CD4-positive, alpha-beta T cell treated with Interleukin-15 for 1 hour (primary cell): ENCODE measurements around the gene GLYR1.
A peak's percentile ranks its signal among the peaks of the same experiment; 100 is the strongest.
"Not testable (repeated sequence)": the region's sequence is repeated elsewhere in the genome, so short reads cannot be mapped to it uniquely, and the experiment has no call there.

Experiments used
- DNase-seq: peaks from one replicate; pipeline ENCODE4 v3.0.0-alpha.2; 2020

Gene GLYR1

DNA sequence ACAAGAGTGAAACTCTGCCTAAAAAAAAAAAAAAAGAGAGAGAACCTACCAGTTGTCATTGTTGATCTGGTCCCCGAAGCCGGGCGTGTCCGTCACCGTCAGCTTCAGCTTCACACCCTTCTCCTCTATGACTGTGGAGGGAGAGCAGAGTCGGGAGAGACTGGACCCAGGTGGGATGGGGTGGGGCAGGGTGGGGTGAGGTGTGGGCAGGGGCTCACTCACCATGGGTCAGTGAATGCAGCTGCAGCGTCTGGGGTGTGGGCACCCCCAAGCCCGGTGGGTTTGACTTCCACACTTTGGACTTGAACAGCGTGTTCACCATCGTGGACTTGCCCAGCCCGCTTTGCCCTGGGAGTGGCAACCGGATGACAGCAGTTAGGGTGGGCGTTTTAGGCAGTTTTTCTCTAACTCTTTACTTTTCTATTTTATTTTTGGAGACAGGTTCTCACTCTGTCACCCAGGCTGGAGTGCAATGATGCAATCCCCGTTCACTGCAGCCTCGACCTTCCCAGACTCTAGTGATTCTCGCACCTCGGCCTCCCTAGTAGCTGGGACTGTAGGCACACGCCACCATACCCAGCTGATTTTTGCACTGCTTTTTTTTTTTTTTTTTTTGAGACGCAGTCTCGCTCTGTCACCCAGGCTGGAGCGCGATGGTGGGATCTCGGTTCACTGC is 61.2 kb downstream of the GLYR1 start:
- DNase-seq = no peak

DNA sequence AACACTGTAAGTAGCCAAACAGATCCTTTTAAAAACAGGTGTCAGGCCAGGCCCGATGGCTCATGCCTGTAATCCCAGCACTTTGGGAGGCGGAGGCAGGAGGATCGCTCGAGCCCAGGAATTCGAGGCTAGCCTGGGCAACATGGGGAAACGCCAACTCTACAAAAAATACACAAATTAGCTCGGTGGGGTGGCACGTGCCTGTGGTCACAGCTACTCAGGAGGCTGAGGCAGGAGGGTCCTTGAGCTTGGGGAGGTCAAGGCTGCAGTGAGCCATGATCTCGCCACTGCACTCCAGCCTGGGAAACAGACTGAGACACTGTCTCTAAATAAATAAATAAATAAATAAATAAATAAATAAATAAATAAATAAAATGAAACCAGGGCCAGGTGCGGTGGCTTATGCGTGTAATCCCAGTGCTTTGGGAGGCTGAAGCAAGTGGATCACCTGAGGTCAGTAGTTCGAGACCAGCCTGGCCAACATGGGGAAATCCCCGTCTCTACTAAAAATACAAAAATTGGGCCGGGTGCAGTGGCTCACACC is 62.6 kb downstream of the GLYR1 start:
- DNase-seq = not testable (repeated sequence)

DNA sequence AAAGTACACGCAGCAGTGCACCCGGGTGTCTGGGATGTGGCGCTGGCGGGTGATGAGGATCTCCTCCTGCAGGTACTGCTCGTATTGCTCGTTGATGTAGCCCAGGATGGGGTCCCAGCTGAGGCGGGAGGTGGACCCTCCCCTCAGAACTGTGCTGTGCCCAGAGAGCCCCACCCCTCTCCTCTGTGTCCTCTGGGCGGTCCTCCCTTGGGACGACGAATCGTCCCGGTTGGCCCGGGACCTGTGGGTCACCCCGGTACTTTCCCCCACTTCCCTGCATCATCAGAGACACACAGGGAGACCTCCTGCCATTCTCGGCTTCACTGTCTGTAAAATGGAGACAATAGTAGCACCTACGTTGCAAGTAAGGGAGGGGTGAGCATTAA is 63.1 kb downstream of the GLYR1 start:
- DNase-seq = no peak

DNA sequence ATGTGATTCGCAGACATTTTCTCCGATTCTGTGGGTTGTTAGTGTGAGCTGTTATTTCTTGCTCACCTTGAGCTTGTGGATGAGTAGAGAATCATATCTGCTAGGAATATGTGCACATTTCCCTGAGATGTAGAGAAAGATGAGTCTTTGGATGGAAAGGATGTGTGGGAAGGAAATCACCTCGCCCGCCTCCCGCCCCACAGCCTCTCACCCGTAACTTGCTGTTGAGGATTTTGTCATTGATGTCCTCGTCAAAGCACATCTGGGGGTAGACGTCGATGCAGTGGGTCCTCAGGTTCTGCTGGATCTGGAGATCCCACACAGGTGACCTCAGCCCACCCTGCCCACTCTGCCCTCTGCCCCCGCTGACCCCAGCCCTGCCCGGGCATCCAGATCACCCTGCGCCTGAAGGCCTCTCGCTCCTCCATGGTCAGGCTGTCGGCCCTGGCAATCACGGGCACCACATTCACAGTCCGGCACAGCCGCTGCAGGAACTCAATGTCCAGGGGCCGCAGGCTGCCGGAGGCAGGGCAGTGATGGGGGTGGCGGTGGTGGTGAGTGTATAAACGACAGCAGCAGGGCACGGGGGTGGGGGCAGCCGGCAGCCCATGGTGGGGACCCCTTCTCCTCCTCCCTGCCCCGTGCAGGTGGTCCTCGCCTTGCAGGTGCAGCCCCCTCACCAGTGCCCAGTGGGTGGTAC is 63.7 kb downstream of the GLYR1 start:
- no peak for DNase-seq

DNA sequence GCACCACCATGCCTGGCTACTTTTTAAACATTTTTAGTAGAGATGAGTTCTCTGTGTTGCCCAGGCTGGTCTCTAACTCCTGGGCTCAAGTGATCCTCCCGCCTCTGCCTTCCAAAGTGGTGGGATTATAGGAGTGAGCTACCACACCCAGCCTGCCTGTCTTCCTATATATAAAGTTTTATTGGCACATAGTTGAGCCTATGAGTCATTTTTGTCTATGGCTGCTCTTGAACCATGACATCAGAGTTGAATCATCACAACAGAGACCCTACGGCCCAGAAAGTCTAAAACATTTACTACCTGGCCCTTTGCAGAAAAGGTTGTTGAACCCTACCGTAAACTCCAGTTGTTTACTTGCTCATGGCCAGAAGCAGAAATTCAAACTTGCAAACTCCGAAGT is 66.9 kb downstream of the GLYR1 start:
- DNase-seq = no peak

DNA sequence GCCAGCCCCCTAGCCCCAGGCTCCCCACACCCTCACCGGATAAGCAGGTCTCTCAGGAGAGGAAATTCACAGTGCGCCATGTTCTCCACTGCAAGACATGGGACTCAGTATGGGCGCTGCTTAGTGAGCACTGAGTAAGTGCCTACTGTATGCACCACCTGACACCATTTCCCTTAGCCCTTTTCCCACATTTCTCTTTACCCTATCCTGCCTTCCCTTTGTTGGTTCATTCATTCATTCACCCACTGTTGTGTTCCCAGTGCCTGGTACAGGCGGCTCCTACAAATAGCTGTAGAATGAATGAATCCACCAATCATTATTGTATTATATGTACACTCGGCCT is 69.1 kb downstream of the GLYR1 start:
- DNase-seq = no peak

DNA sequence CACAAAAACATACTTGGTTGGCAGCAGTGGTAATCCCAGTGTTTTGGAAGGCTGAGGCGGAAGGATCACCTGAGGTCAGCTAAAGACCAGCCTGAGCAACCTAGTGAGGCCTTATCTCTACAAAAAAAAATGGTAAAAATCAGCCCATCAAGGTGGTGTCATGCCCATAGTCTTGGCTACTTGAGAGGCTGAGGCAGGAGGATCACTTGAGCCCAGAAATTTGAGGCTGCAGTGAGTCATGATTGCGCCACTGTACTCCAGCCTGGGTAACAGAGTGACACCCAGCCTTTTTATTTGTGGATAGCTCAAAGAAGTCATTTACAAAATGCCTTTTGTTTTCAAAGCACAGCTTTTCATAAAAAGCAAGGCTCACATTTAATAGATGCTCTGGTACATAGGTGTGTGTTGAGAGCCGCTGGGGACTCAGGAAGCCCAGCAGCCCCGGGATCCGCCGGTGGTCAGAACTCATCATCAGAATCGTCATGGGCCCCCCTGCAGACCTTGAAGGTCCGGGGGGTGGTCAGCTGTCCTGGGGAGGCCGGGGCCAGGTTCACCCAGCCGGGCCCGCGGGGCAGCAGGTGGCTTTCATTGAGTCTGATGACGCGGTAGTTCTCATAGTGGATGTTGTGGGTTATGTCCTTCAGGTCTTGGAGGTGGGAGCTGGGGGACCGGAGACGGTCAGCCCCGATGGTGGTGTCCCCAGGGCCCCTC is 69.6 kb downstream of the GLYR1 start:
- DNase-seq = no peak

DNA sequence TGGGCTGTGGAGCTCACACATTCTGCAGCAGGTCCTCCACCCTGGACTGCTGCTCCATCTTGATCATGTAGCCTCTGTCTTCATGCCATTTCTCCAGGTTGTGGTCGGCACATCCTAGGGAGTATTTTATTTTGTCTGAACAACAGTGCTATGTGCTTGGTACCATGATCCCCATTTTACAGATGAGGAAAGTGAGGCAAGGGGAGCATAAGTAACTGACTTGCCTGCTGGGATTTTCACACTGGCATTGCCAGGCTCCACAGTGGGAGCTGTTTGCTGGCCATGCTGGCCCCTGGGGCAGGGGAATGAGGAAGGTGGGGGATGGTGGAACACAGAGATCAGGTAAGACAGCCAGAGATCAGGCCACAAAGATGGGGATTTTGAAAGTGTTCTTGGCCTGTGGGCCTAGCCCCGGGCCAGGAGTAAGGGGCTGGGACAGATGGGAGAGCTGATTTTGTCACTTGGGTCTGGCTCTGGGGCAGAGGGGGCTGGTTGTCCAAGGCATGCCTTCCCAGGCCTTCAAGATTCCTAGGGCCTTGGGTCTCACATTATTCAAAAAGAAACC is 70.9 kb downstream of the GLYR1 start:
- no peak for DNase-seq

DNA sequence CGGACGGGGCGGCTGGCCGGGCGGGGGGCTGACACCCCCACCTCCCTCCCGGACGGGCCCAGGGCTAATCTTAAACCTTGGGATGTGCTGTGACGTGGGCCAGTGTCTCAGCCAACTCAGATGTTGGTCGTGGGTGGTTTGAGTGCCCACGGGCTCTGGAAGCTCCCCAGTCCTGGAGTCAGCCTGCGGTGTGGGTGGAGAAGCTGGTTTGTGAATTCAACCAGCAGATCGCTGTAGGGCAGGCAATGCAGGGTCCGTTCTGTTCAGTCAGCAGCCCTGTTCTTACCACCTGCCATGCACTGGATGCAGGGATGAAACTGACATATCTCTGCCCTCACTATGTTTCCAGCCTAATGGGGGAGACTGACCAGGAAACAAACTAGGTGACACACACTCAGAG is 72.1 kb downstream of the GLYR1 start:
- no peak for DNase-seq

DNA sequence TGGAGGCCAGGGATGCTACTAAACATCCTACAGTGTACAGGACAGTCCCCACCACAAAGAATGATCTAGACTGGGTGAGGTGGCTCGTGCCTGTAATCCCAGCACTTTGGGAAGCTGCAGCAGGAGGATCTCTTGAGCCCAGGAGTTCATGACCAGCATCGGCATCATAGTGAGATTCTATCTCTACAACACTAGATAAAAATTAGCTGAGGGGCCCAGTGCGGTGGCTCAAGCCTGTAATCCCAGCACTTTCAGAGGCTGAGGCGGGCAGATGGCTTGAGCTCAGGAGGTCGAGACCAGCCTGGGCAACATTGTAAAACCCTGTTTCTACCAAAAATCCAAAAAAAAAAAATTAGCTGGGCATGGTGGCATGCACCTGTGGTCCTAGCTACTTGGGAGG is 74.7 kb downstream of the GLYR1 start:
- no peak for DNase-seq

DNA sequence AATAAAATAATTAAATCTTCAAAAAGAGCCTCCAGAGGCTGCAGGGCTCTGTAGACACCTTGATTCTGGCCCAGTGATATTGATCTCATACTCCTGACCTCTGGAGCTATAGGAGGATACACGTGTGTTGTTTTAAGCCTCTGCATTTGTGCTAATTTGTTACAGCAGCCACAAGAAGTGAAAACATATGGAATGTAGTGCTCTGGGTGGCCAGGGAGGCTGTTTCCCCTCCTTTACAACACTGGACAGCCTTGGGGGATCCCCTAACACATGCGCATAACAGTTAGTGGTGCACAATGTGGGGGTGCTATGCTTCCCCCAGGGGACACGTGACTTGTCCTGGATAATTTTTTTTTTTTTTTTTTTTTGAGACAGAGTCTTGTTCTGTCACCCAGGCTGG is 75.4 kb downstream of the GLYR1 start:
- DNase-seq = no peak

DNA sequence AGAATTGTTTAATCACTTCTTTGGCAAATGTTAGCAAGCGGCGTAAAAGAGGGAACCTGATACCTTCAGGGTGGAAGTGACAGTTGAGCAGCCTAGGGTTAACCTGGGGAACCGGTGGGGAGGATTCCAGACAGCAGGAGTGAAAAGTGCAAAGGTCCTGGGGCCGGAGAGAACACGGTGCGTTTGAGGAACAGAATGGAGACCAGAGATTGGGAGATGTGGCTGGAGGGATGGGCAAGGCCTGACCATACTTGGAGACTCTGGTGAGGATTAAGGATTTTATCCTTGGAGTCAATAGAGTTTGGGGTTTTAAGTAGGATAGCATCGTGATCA is 77.8 kb downstream of the GLYR1 start:
- no peak for DNase-seq

DNA sequence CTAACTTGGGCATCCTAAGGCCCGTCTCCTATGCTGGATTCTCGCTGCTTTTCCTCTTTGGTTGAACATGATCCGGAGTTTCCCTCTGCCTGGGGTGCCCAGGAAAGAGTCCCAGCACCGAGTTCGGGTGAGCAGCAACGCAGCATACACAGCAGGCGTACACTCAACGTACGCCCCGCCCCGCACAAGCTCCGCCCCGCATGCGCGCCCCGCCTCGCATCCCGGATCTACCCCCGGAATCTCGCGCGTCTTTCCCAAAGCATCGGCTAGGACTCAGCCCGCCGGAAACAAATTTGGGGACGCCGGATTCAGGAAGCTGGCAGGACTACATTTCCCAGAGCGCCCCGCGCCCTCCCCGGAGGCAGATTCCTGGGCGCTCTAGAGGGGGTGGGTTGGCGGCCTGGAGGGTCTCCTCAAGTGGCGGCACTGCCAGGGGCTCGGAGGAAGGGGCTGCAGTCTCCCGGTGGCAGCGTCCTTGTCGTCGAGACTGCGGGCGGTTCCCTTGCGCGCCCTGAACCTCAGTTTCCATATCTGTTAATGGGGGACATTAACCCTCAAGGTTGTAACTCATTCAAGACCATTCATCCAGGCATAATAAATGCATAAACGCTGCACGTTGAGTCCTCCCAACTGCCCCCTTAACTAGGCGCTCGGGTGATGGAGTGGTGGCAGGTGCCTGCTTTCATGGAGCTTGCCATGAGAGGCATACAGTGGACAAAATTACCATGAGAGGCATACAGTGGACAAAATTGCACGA is 78.4 kb downstream of the GLYR1 start:
- DNase-seq = peak; percentile 86

DNA sequence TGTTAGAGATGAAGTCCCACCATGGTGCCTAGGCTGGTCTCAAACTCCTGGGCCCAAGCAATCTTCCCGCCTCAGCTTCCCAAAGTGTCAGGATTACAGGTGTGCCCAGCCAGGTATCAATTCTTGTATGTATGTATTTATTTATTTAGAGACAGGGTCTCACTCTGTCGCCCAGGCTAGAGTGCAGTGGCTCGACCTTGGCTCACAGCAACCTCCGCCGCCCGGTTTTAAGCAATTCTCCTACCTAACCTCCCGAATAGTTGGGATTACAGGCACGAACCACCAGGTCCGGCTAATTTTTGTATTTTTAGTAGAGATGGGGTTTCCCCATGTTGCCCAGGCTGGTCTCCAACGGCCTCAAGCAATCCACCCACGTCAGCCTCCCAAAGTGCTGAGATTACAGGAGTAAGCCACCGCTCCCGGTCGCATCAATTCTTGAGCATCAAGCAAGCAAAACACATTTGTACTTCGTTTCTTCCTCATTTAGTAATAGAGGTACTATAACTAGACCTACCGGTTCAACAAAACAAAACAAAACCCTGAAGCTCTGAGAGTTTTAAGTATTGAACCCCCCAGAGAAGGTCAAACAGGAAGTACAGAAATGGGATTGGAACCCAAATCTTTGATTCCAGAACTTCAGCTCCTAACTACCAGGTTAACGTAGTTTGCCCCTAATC is 79.1 kb downstream of the GLYR1 start:
- no peak for DNase-seq

DNA sequence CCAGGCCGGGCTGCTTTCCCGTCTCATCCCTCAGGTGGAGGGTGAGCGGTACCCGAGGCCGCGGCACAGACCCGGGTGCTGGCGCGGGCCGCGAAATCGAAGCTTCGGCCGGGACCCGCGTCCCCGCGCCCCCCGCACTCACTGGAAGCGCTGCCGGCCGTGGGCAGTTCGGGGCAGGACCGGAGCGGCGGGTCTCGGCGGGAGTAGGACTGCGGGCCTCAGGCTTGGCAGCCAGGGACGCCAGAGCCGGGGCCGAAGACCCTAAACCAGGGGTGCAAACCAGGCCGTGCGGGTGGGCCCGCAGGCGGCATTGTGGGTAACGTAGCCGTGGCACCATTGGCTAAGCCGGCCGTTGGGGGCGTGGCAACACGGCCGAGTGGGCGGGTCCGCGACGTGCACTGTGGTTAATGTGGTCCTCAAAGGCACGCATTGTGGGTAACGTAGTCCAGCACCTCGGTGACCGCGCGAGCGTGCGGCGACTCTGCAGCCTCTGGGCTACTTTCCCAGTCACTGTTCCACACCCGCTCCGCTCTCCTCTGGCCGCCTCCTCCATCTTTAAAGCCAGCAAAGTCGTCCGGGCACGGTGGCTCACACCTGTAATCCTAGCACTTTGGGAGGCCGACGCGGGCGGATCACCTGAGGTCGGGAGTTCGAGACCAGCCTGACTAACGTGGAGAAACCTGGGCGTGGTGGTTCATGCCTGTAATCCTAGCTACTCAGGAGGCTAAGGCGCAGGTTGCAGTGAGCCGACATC is 80.0 kb downstream of the GLYR1 start, which contains the start of gene ZNF500:
Gene ZNF500 (minus strand): TSS at position 288 of the 754 bp plus-strand sequence. CDS start 1,184 bp downstream, outside the sequence.
- DNase-seq = peak; percentile 95

DNA sequence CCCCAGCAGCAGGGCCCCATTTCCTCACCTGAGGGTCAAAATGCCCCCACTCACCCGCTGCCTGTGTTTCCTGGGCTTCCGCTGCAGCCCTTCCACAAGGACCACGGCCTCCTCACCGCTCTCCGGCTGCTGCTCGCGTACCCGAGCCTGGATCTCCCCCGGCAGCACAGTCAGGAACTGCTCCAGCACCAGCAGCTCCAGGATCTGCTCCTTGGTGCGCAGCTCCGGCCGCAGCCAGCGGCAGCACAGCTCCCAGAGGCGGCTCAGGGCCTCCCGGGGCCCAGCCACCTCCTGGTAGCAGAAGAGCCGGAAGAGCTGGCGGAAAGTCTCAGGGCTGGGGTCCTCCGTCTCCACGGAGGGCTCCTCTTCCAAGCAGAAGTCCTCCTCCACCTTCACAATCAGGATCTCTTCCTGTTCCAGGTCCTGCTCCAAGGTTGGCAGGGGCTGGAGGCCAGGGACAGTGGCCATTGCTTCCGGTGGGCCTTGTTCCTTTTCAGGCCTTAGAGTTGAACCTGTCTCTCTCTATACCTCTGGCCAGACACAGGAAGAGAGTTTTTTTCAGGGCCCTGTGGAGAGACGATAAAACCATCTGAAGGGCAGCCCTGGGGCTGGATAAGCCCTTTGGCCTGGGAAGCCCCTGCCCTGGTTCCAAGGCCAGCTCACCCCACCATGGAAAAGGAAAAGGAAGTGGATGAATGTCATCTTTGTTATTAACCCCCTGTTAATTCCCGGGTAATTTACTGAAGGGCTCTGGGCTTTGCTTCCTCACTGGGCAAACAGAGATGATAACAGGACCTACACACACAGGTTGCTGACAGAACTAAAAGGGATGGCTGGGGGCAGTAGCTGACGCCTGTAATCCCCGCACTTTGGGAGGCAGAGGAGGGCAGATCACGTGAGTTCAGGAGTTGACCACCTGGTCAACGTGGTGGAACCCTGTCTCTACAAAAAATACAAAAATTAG is 81.3 kb downstream of the GLYR1 start:
- no peak for DNase-seq

DNA sequence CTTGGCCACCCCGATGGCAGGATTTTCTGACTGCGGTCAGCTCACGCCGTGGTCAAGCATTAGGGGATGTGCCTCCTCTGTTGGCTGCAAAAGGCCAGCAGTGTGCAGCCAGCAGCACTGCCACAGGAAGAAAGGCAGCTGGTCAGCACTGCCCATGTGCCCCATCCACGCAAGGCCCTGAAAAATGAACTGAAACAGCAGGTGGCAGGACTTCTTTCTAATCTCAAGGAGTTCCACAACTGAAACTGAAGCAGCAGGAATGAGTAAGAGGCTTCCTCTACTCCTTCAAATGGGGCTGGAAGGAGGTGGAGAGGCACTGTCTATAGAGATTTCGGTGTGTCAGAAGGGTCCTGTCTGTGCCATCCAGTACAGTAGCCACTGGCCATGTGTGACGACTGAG is 83.3 kb downstream of the GLYR1 start:
- no peak for DNase-seq

DNA sequence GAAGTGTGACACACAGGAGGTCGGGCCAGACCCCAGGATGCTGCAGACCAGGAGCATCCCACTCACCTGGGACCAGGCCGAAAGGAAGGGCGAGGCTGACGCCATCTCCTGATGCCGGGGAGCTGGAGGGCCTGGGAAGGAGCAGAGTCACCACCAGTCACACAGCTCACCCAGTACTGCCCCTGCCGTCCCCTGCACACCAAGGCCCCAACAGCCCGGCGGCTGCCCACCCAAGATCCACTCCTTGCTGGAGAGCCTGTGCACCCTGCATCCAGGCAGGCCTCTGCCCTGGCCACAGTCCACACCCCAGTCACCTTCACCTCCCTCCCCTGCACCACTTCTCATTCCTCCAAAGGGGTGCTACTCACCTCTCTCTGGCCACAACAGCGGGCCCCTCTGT is 84.9 kb downstream of the GLYR1 start:
- no peak for DNase-seq

DNA sequence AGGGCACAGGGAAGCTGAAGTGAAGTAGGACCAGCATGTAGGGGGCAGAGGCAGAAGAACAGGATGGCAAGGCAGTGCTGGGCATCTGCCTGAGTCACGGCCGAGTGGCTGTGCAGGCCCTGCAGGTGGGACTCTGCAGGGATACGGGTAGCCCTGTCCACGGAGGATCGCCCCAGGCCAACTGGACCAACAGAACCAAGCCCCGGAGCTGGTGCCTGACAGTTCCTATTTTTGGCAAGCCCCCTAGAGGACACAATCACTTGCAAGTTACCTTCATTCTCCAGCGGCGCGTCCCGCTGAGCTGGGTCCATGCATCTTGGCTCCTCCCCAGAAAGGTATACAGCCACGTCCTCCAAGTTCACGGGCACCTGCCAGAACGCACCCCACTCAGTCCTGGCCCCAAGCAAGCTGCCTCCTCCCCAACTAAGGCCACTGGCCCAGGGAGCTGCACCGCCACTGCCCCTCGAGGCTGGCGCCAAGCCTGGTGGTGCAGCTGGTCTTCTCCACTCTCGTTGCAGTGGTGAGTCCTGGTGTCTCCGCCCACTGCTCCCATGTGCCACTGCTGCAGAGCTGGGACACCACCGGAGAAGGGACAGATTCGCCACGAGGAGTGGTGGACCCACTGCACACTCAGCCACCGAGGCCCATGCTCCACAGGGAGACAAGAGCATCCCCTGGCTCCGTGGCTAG is 86.7 kb downstream of the GLYR1 start:
- DNase-seq = no peak

DNA sequence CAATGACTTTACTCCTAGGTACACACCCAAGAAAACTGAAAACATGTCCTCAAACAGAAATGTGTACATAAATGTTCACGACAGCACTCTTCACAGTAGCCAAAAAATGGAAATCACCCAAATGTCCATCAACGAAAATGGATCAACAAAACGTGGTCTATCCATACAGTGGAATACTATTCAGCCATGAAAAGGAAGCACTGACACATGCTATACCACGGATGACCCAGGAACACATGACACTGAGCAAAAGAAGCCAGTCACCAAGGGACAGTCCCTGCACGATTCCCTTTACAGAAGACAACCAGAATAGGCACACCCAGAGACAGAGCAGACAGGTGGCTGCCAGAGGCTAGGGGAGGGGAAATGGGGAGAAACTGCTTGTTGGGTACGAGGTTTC is 91.4 kb downstream of the GLYR1 start:
- no peak for DNase-seq
